22Rv1 (cell line): ENCODE measurements around the gene QRICH2.

ENCODE experiments used
- ZFX ChIP-seq: fragments of 450-650 bp; IDR thresholded peaks from 2 replicates; pipeline ENCODE4 v1.6.1; 2017; ENCODE audit warnings: antibody characterized with exemption, borderline replicate concordance
- TF ChIP-seq, protein P1 (sequence below): fragments of 450-650 bp; IDR thresholded peaks from 2 replicates; pipeline ENCODE4 v1.5.1; 2017; ENCODE audit warnings: mild to moderate bottlenecking

DNA sequence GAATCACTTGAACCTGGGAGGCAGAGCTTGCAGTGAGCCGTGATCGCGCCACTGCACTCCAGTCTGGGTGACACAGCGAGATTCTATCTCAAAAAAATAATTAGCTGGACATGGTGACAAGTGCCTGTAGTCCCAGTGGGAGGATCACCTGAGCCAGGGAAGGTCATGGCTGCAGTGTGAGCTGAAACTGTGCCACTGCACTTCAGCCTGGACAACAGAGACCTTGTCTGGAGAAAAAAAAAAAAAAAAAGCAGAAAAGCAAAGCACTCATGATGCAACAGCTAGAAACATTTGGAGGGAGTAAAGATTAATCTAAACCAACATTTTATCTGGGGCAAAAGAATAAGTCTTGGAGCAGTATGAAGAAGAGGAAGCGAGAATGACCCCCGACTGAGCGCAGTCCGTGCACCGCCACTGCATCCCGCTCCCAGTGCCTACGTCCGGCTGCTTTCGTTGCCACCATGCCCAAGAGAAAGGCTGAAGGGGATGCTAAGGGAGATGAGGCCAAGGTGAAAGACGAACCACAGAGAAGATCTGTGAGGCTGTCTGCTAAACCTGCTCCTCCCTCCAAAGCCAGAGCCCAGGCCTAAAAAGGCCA, 37.4 kb upstream of the QRICH2 start:
- TF ChIP-seq, protein P1, sequence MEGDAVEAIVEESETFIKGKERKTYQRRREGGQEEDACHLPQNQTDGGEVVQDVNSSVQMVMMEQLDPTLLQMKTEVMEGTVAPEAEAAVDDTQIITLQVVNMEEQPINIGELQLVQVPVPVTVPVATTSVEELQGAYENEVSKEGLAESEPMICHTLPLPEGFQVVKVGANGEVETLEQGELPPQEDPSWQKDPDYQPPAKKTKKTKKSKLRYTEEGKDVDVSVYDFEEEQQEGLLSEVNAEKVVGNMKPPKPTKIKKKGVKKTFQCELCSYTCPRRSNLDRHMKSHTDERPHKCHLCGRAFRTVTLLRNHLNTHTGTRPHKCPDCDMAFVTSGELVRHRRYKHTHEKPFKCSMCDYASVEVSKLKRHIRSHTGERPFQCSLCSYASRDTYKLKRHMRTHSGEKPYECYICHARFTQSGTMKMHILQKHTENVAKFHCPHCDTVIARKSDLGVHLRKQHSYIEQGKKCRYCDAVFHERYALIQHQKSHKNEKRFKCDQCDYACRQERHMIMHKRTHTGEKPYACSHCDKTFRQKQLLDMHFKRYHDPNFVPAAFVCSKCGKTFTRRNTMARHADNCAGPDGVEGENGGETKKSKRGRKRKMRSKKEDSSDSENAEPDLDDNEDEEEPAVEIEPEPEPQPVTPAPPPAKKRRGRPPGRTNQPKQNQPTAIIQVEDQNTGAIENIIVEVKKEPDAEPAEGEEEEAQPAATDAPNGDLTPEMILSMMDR = no peak
- TF ChIP-seq ZFX = no peak
